ENCODE measurements around the gene PRKG1.

Gene PRKG1

DNA sequence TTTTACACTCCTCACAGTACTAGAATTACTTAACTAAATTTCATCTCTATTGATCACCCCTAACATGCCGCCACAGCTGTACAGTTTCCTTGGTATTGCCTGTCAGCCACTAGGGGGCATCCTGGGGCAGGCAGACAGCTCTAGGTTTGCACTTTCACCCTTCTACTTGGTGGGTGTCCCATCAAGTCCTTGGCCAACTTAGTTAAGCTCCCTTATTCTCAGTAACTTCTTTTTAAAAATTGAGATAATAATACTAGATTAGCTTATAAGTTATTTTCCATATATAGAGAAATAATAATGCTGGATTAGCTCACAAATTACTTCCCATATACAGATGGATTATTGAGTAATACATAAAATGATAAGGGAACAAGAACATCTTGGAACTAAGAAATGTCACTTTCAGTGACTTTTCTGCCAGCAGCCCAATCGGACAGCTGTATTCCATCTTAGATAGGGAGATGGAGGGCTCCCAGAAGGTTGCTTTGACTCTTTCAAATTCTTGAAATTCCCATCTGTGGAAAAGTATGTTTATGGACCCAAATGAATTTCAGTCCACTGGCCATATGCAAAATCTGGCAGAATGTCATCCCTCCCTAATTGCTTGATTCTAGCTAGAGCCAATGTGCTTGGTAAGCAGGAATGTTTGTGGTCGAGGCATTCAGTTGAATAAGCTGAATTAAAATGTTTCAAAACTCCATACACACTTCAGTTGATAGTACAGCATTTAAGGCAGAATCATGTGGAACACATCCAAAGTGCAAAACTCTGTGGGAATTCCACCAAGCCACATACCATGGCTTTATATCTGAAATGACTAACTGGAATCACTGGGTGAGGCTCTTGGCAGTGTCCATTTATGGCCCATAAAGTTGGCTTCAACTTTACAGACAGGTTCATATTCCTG is 315.4 kb downstream of the PRKG1 start:
- TF ChIP-seq CEBPB (IDR thresholded peaks at IDR 0.05) (no peak), NFIC (IDR thresholded peaks at IDR 0.05) (peak; percentile 75), FOXM1 (IDR thresholded peaks at IDR 0.05; ENCODE audit: borderline replicate concordance, low read depth) (no peak), TEAD4 (IDR thresholded peaks at IDR 0.05) (peak; percentile 45), CREB1 (IDR thresholded peaks at IDR 0.05; ENCODE audit: low read depth) (no peak), TAF1 (IDR thresholded peaks at IDR 0.05; ENCODE audit: low read depth) (no peak), RAD21 (IDR thresholded peaks at IDR 0.05; ENCODE audit: low read depth) (peak; percentile 77), EGR1 (IDR thresholded peaks at IDR 0.05) (no peak), TCF12 (IDR thresholded peaks at IDR 0.05; ENCODE audit: low read depth) (peak; percentile 35; the same call in 1 of the 2 replicates), ZBTB7A (IDR thresholded peaks at IDR 0.05; ENCODE audit: low read depth) (no peak), YY1 (IDR thresholded peaks at IDR 0.05; ENCODE audit: low read depth) (no peak), EP300 (IDR thresholded peaks at IDR 0.05; ENCODE audit: borderline replicate concordance) (no peak)
- TF ChIP-seq, protein P1, sequence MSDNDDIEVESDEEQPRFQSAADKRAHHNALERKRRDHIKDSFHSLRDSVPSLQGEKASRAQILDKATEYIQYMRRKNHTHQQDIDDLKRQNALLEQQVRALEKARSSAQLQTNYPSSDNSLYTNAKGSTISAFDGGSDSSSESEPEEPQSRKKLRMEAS (IDR thresholded peaks at IDR 0.05), result no peak
- TF ChIP-seq, protein P2, sequence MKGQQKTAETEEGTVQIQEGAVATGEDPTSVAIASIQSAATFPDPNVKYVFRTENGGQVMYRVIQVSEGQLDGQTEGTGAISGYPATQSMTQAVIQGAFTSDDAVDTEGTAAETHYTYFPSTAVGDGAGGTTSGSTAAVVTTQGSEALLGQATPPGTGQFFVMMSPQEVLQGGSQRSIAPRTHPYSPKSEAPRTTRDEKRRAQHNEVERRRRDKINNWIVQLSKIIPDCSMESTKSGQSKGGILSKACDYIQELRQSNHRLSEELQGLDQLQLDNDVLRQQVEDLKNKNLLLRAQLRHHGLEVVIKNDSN (IDR thresholded peaks at IDR 0.05), result no peak
- TF ChIP-seq, protein P3, sequence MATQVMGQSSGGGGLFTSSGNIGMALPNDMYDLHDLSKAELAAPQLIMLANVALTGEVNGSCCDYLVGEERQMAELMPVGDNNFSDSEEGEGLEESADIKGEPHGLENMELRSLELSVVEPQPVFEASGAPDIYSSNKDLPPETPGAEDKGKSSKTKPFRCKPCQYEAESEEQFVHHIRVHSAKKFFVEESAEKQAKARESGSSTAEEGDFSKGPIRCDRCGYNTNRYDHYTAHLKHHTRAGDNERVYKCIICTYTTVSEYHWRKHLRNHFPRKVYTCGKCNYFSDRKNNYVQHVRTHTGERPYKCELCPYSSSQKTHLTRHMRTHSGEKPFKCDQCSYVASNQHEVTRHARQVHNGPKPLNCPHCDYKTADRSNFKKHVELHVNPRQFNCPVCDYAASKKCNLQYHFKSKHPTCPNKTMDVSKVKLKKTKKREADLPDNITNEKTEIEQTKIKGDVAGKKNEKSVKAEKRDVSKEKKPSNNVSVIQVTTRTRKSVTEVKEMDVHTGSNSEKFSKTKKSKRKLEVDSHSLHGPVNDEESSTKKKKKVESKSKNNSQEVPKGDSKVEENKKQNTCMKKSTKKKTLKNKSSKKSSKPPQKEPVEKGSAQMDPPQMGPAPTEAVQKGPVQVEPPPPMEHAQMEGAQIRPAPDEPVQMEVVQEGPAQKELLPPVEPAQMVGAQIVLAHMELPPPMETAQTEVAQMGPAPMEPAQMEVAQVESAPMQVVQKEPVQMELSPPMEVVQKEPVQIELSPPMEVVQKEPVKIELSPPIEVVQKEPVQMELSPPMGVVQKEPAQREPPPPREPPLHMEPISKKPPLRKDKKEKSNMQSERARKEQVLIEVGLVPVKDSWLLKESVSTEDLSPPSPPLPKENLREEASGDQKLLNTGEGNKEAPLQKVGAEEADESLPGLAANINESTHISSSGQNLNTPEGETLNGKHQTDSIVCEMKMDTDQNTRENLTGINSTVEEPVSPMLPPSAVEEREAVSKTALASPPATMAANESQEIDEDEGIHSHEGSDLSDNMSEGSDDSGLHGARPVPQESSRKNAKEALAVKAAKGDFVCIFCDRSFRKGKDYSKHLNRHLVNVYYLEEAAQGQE (IDR thresholded peaks at IDR 0.05; ENCODE audit: low read depth), result no peak

DNA sequence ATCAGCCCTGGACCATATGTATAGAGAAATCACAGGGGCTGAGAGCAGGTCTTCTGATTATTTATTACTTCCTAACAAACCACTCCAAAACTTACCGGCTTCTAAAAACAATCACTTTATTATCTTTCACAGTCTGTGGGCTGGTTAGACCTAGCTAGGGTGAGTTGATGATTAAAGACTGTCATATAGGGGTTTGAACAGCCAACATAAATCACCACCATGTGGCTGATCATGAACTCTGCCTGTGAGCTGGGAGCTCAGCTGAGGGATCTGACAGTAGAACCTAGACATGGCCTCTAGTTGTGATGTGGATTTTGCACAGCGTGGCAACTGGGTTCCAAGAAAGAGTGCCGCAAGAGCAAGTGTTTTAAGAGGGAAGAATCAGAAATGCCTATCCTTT is 319.8 kb downstream of the PRKG1 start:
- no peak for TF ChIP-seq NFIC (IDR thresholded peaks at IDR 0.05)
- no peak for TF ChIP-seq YY1 (IDR thresholded peaks at IDR 0.05; ENCODE audit: low read depth)
- TF ChIP-seq CREB1 (IDR thresholded peaks at IDR 0.05; ENCODE audit: low read depth), result no peak
- no peak for TF ChIP-seq TCF12 (IDR thresholded peaks at IDR 0.05; ENCODE audit: low read depth)
- TF ChIP-seq, protein P3 (IDR thresholded peaks at IDR 0.05; ENCODE audit: low read depth), result no peak
- TF ChIP-seq FOXM1 (IDR thresholded peaks at IDR 0.05; ENCODE audit: borderline replicate concordance, low read depth), result no peak
- TF ChIP-seq RAD21 (IDR thresholded peaks at IDR 0.05; ENCODE audit: low read depth), result no peak
- TF ChIP-seq, protein P2 (IDR thresholded peaks at IDR 0.05), result no peak

DNA sequence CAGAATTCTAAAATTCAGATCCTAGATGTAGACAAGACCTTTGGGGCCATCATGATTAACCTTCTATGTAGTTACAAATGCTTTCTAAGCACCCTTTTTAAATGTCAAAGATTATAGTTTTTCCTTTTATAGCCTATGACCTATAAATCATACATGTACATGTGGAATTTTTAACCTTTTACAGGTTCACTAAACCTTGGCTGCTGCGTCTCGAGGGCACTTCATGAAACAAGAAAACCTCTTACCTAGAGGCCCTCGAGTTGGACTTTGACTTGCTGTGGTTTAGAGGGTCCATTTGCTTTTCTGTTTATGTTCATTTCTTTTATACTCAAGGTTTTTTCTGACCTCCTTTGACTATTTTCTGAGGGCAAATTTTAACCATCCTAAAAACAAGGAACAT is 323.0 kb downstream of the PRKG1 start:
- TF ChIP-seq EP300 (IDR thresholded peaks at IDR 0.05; ENCODE audit: borderline replicate concordance) (no peak), ZBTB7A (IDR thresholded peaks at IDR 0.05; ENCODE audit: low read depth) (no peak), TCF12 (IDR thresholded peaks at IDR 0.05; ENCODE audit: low read depth) (no peak), RAD21 (IDR thresholded peaks at IDR 0.05; ENCODE audit: low read depth) (no peak), FOXM1 (IDR thresholded peaks at IDR 0.05; ENCODE audit: borderline replicate concordance, low read depth) (no peak), EGR1 (IDR thresholded peaks at IDR 0.05) (no peak), CREB1 (IDR thresholded peaks at IDR 0.05; ENCODE audit: low read depth) (no peak)

DNA sequence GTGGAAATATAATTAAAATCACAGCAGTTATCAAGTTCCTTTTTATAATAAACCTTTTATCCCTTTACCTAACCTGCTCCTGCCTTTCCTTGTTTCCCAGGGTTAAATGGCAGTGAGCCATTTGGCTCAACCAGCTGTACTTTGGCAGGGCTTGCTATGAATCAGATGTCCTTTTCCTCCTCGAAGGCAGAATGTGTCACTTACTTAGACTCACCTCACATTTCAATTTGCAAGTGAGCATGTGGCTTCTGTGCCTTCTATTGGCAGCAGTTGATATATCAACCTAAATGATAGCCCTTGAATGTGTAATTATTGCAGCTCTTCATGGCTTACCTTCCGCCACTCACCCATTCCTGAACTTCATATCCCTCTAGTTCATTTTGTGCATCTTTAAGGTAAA is 323.4 kb downstream of the PRKG1 start:
- TF ChIP-seq, protein P1 (IDR thresholded peaks at IDR 0.05), result peak; percentile 74
- TF ChIP-seq, protein P3 (IDR thresholded peaks at IDR 0.05; ENCODE audit: low read depth), result no peak
- TF ChIP-seq NFIC (IDR thresholded peaks at IDR 0.05) (peak; percentile 91), EP300 (IDR thresholded peaks at IDR 0.05; ENCODE audit: borderline replicate concordance) (0 out of 2 replicates have a peak, but pooled peaks have one; percentile 18)

Data from Ishikawa (cell line).